HepG2 (cell line): ENCODE measurements around the gene ATP9A. TPM values are rescaled to one million over a fixed set of nuclear protein-coding genes. Genes with fewer than 3 reads are reported as not detected.

Source experiments
- CBFB ChIP-seq: sonication (generic); formaldehyde crosslinking; IDR thresholded peaks from 2 replicates; pipeline ENCODE4 v1.4.0; 2020; ENCODE audit warnings: missing genetic modification reagents
- GATAD1 ChIP-seq: IDR thresholded peaks from 2 replicates; pipeline ENCODE4 v1.6.1; 2016; ENCODE audit warnings: missing genetic modification reagents, missing compliant biosample characterization
- HDAC1 ChIP-seq: sonication (generic); formaldehyde crosslinking; IDR thresholded peaks from 2 replicates; pipeline ENCODE4 v1.5.1; 2020; ENCODE audit warnings: mild to moderate bottlenecking, missing genetic modification reagents
- HNRNPUL1 ChIP-seq: fragments of 200-400 bp; formaldehyde crosslinking; IDR thresholded peaks from 2 replicates; pipeline ENCODE4 v1.6.1; 2017; ENCODE audit warnings: low read depth, mild to moderate bottlenecking, low read length, moderate library complexity
- MEF2D ChIP-seq: sonication (generic); formaldehyde crosslinking; IDR thresholded peaks from 2 replicates; pipeline ENCODE4 v1.5.1; 2020; ENCODE audit warnings: mild to moderate bottlenecking, missing genetic modification reagents
- MIER3 ChIP-seq: IDR thresholded peaks from 2 replicates; pipeline ENCODE4 v1.6.1; 2016; ENCODE audit warnings: missing compliant biosample characterization, borderline replicate concordance
- TOE1 ChIP-seq: sonication (generic); formaldehyde crosslinking; IDR thresholded peaks from 2 replicates; pipeline ENCODE4 v1.4.0; 2020; ENCODE audit warnings: mild to moderate bottlenecking, missing genetic modification reagents
- XBP1 ChIP-seq: sonication (generic); formaldehyde crosslinking; IDR thresholded peaks from 2 replicates; pipeline ENCODE4 v1.5.0; 2020; ENCODE audit warnings: missing genetic modification reagents
- ZNF230 ChIP-seq: sonication (generic); formaldehyde crosslinking; IDR thresholded peaks from 2 replicates; pipeline ENCODE4 v1.4.0; 2020; ENCODE audit warnings: mild to moderate bottlenecking, missing genetic modification reagents
- ZNF558 ChIP-seq: sonication (generic); formaldehyde crosslinking; IDR thresholded peaks from 2 replicates; pipeline ENCODE4 v1.9.0; 2022; ENCODE audit warnings: mild to moderate bottlenecking, missing genetic modification reagents, borderline replicate concordance
- ZNF564 ChIP-seq: sonication (generic); formaldehyde crosslinking; IDR thresholded peaks from 2 replicates; pipeline ENCODE4 v1.8.1; 2023; ENCODE audit warnings: mild to moderate bottlenecking, missing genetic modification reagents
- polyA plus RNA-seq, 8 experiments: library from polyadenylated mRNA; depleted of rRNA in 3 of 8; stranded (reverse) in 7 of 8; unstranded in 1 of 8; fragments of >200 nt; fragmentation: Illumina TruSeq in 4 of 8; extraction: Trizol in 4 of 8; gene quantifications; 2 replicates each; pipeline versions ENCODE4 v1.2.1 to v1.2.3, GENCODE V29; 2011 to 2016; ENCODE audit warnings: low read depth in 4 of 8, missing spikeins in 1 of 8, mixed read lengths in 1 of 8; ENCODE audit not compliant: insufficient read depth in 1 of 8
- total RNA-seq, 5 experiments: library from RNA; depleted of rRNA; stranded (reverse); fragments of >200 nt; fragmentation: Illumina TruSeq; extraction: Trizol; gene quantifications; 2 replicates each; pipeline ENCODE4 v1.2.3, GENCODE V29; 2016; ENCODE audit warnings: low read depth in 1 of 5
- TF ChIP-seq, protein P1 (sequence below): IDR thresholded peaks from 2 replicates; pipeline ENCODE4 v1.6.1; 2018; ENCODE audit warnings: missing genetic modification reagents
- TF ChIP-seq, protein P2 (sequence below): sonication (generic); formaldehyde crosslinking; IDR thresholded peaks from 2 replicates; pipeline ENCODE4 v1.9.0; 2021; ENCODE audit warnings: mild to moderate bottlenecking, missing genetic modification reagents
- TF ChIP-seq, protein P3 (sequence below): sonication (generic); formaldehyde crosslinking; IDR thresholded peaks from 2 replicates; pipeline ENCODE4 v1.5.0; 2020; ENCODE audit warnings: mild to moderate bottlenecking, missing genetic modification reagents, borderline replicate concordance
- TF ChIP-seq, protein P4 (sequence below): sonication (generic); formaldehyde crosslinking; IDR thresholded peaks from 2 replicates; pipeline ENCODE4 v1.5.0; 2020; ENCODE audit warnings: mild to moderate bottlenecking, missing genetic modification reagents, borderline replicate concordance

Gene ATP9A
- total and polyA plus RNA-seq, 2 of the 13 experiments (the other 11 are each of a cell fraction or from before 2014, with no cell fraction given) = 11.8 to 18.5 TPM

DNA sequence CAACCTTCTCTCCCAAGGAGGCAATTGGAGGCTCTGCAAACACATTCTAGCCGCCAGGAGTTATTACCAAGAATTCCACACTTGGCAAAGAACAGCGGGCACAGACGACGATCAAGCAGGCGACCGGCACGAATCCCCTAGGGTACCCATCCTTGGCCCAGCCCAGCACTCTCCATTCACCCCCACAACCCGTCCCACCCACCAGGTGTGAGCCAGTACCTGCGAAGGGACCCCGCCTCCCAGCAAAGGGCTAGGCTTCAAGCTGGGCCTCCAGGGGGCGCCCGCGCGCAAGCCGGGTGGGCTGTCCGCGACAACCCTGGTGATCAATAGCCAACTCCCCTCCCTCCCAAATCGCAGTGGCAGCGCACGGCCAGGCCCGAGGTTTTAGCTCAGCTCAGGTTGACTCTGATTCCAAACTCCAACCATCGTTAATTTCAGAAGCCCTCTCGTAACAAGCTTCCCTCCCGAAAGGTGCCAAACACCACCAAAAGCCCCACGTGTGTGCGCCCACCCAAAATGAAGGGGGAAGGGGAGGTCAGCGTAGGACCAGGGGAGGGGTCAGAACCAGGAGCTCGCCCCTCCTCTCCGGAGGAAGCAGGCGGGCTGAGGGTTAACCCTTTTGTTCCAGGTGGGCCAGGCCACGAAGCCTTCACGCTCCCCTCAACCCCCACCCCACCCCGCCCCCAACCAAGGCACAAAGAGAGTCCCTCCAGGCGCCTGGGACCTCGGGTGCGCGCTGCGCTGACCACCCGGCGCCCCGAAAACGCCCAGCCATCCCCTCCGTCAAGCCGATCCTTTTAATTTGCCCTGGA lies 32.1 kb upstream of the ATP9A start (continued):
- no peak for TF ChIP-seq ZNF230 (CRISPR knock-in tag)
- no peak; the same call in 1 of the 2 replicates for TF ChIP-seq CBFB (CRISPR knock-in tag)
- peak; percentile 43; the same call in 1 of the 2 replicates for TF ChIP-seq GATAD1
- TF ChIP-seq, protein P1, sequence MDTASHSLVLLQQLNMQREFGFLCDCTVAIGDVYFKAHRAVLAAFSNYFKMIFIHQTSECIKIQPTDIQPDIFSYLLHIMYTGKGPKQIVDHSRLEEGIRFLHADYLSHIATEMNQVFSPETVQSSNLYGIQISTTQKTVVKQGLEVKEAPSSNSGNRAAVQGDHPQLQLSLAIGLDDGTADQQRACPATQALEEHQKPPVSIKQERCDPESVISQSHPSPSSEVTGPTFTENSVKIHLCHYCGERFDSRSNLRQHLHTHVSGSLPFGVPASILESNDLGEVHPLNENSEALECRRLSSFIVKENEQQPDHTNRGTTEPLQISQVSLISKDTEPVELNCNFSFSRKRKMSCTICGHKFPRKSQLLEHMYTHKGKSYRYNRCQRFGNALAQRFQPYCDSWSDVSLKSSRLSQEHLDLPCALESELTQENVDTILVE (CRISPR knock-in tag) = no peak
- TF ChIP-seq ZNF564 (CRISPR knock-in tag) = no peak
- peak; percentile 42; the same call in 1 of the 2 replicates for TF ChIP-seq ZNF558
- peak; percentile 90 for TF ChIP-seq HDAC1 (CRISPR knock-in tag)
- TF ChIP-seq, protein P2, sequence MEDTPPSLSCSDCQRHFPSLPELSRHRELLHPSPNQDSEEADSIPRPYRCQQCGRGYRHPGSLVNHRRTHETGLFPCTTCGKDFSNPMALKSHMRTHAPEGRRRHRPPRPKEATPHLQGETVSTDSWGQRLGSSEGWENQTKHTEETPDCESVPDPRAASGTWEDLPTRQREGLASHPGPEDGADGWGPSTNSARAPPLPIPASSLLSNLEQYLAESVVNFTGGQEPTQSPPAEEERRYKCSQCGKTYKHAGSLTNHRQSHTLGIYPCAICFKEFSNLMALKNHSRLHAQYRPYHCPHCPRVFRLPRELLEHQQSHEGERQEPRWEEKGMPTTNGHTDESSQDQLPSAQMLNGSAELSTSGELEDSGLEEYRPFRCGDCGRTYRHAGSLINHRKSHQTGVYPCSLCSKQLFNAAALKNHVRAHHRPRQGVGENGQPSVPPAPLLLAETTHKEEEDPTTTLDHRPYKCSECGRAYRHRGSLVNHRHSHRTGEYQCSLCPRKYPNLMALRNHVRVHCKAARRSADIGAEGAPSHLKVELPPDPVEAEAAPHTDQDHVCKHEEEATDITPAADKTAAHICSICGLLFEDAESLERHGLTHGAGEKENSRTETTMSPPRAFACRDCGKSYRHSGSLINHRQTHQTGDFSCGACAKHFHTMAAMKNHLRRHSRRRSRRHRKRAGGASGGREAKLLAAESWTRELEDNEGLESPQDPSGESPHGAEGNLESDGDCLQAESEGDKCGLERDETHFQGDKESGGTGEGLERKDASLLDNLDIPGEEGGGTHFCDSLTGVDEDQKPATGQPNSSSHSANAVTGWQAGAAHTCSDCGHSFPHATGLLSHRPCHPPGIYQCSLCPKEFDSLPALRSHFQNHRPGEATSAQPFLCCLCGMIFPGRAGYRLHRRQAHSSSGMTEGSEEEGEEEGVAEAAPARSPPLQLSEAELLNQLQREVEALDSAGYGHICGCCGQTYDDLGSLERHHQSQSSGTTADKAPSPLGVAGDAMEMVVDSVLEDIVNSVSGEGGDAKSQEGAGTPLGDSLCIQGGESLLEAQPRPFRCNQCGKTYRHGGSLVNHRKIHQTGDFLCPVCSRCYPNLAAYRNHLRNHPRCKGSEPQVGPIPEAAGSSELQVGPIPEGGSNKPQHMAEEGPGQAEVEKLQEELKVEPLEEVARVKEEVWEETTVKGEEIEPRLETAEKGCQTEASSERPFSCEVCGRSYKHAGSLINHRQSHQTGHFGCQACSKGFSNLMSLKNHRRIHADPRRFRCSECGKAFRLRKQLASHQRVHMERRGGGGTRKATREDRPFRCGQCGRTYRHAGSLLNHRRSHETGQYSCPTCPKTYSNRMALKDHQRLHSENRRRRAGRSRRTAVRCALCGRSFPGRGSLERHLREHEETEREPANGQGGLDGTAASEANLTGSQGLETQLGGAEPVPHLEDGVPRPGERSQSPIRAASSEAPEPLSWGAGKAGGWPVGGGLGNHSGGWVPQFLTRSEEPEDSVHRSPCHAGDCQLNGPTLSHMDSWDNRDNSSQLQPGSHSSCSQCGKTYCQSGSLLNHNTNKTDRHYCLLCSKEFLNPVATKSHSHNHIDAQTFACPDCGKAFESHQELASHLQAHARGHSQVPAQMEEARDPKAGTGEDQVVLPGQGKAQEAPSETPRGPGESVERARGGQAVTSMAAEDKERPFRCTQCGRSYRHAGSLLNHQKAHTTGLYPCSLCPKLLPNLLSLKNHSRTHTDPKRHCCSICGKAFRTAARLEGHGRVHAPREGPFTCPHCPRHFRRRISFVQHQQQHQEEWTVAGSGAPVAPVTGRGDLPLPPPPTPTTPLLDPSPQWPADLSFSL (CRISPR knock-in tag) = peak; percentile 21; the same call in 1 of the 2 replicates
- TF ChIP-seq, protein P3, sequence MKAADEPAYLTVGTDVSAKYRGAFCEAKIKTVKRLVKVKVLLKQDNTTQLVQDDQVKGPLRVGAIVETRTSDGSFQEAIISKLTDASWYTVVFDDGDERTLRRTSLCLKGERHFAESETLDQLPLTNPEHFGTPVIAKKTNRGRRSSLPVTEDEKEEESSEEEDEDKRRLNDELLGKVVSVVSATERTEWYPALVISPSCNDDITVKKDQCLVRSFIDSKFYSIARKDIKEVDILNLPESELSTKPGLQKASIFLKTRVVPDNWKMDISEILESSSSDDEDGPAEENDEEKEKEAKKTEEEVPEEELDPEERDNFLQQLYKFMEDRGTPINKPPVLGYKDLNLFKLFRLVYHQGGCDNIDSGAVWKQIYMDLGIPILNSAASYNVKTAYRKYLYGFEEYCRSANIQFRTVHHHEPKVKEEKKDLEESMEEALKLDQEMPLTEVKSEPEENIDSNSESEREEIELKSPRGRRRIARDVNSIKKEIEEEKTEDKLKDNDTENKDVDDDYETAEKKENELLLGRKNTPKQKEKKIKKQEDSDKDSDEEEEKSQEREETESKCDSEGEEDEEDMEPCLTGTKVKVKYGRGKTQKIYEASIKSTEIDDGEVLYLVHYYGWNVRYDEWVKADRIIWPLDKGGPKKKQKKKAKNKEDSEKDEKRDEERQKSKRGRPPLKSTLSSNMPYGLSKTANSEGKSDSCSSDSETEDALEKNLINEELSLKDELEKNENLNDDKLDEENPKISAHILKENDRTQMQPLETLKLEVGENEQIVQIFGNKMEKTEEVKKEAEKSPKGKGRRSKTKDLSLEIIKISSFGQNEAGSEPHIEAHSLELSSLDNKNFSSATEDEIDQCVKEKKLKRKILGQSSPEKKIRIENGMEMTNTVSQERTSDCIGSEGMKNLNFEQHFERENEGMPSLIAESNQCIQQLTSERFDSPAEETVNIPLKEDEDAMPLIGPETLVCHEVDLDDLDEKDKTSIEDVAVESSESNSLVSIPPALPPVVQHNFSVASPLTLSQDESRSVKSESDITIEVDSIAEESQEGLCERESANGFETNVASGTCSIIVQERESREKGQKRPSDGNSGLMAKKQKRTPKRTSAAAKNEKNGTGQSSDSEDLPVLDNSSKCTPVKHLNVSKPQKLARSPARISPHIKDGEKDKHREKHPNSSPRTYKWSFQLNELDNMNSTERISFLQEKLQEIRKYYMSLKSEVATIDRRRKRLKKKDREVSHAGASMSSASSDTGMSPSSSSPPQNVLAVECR (CRISPR knock-in tag) = peak; percentile 65; the same call in 1 of the 2 replicates
- TF ChIP-seq MEF2D = peak; percentile 69; the same call in 1 of the 2 replicates
- TF ChIP-seq TOE1 (CRISPR knock-in tag) = no peak
- no peak for TF ChIP-seq HNRNPUL1
- peak; percentile 61; the same call in 1 of the 2 replicates for TF ChIP-seq MIER3
- TF ChIP-seq, protein P4, sequence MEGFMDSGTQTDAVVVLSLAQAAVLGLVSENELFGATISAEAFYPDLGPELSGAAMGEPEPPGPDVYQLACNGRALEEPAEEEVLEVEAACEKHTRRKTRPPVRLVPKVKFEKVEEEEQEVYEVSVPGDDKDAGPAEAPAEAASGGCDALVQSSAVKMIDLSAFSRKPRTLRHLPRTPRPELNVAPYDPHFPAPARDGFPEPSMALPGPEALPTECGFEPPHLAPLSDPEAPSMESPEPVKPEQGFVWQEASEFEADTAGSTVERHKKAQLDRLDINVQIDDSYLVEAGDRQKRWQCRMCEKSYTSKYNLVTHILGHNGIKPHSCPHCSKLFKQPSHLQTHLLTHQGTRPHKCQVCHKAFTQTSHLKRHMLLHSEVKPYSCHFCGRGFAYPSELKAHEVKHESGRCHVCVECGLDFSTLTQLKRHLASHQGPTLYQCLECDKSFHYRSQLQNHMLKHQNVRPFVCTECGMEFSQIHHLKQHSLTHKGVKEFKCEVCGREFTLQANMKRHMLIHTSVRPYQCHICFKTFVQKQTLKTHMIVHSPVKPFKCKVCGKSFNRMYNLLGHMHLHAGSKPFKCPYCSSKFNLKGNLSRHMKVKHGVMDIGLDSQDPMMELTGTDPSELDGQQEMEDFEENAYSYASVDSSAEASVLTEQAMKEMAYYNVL (CRISPR knock-in tag) = peak; percentile 80
- TF ChIP-seq XBP1 (CRISPR knock-in tag) = no peak
